ENCODE data around the gene RAB5IF. TPM values are rescaled to one million over a fixed set of nuclear protein-coding genes. Genes with fewer than 3 reads are reported as not detected.
A peak's percentile ranks its signal among the peaks of the same experiment; 100 is the strongest.

Gene RAB5IF
- total and polyA plus RNA-seq, 2 donors from 2014 or later = 71.0 to 110 TPM

GRCh38 chr20:36624944-36625324 lies 19.4 kb downstream of the RAB5IF start:
- no peak overlapping the region for H3K4me3 ChIP-seq (ENCODE audit: low read length in 3 of 3)
- no peaks in the 10 kb centered on the region for H3K9me3 ChIP-seq (ENCODE audit: control insufficient read depth in 2 of 3, insufficient read depth in 1 of 3, low read length in 3 of 3)
- H3K27ac ChIP-seq (ENCODE audit: low read depth in 2 of 2, low read length in 2 of 2) = no peak overlapping the region
- FAIRE-seq (no peak), DNase-seq (no peak)
- H3K27me3 ChIP-seq (ENCODE audit: control insufficient read depth, insufficient read depth, low read length) = no peaks in the 10 kb centered on the region
- intact Hi-C loops (cut with DNase I) = no loop called here
- TF ChIP-seq, protein P1, sequence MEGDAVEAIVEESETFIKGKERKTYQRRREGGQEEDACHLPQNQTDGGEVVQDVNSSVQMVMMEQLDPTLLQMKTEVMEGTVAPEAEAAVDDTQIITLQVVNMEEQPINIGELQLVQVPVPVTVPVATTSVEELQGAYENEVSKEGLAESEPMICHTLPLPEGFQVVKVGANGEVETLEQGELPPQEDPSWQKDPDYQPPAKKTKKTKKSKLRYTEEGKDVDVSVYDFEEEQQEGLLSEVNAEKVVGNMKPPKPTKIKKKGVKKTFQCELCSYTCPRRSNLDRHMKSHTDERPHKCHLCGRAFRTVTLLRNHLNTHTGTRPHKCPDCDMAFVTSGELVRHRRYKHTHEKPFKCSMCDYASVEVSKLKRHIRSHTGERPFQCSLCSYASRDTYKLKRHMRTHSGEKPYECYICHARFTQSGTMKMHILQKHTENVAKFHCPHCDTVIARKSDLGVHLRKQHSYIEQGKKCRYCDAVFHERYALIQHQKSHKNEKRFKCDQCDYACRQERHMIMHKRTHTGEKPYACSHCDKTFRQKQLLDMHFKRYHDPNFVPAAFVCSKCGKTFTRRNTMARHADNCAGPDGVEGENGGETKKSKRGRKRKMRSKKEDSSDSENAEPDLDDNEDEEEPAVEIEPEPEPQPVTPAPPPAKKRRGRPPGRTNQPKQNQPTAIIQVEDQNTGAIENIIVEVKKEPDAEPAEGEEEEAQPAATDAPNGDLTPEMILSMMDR (IDR thresholded peaks at IDR 0.05; ENCODE audit: borderline replicate concordance, extremely low read depth, insufficient read depth) = no peak
- no peaks in the 10 kb centered on the region for H3K4me1 ChIP-seq (ENCODE audit: control insufficient read depth in 2 of 3, insufficient read depth in 2 of 3, low read depth in 1 of 3, low read length in 3 of 3)
- H3K9ac ChIP-seq (ENCODE audit: low read length in 3 of 3) = no peak overlapping the region
- H3K36me3 ChIP-seq (ENCODE audit: control insufficient read depth in 2 of 3, insufficient read depth in 3 of 3, low read length in 3 of 3) = no peaks in the 10 kb centered on the region

GRCh38 chr20:36628076-36628475 lies 22.5 kb downstream of the RAB5IF start:
- no peaks in the 10 kb centered on the region for H3K27me3 ChIP-seq (ENCODE audit: control insufficient read depth, insufficient read depth, low read length)
- no peaks in the 10 kb centered on the region for H3K9me3 ChIP-seq (ENCODE audit: control insufficient read depth in 2 of 3, insufficient read depth in 1 of 3, low read length in 3 of 3)
- no peaks in the 10 kb centered on the region for H3K4me1 ChIP-seq (ENCODE audit: control insufficient read depth in 2 of 3, insufficient read depth in 2 of 3, low read depth in 1 of 3, low read length in 3 of 3)
- H3K9ac ChIP-seq (ENCODE audit: low read length in 3 of 3) = no peak overlapping the region
- no peak for FAIRE-seq
- DNase-seq = no peak
- H3K27ac ChIP-seq (ENCODE audit: low read depth in 2 of 2, low read length in 2 of 2) = no peak overlapping the region
- no peaks in the 10 kb centered on the region for H3K36me3 ChIP-seq (ENCODE audit: control insufficient read depth in 2 of 3, insufficient read depth in 3 of 3, low read length in 3 of 3)
- H3K4me3 ChIP-seq (ENCODE audit: low read length in 3 of 3) = no peak overlapping the region
- intact Hi-C loops (cut with DNase I) = no loop called here
- TF ChIP-seq, protein P1 (IDR thresholded peaks at IDR 0.05; ENCODE audit: borderline replicate concordance, extremely low read depth, insufficient read depth) = no peak

GRCh38 chr20:36629719-36630681 lies 24.4 kb downstream of the RAB5IF start:
- peak in 1 of 5 donors; percentile 18 for DNase-seq
- no peak for FAIRE-seq
- Histone ChIP-seq H3K4me3 (ENCODE audit: low read length in 3 of 3) (no peak overlapping the region), H3K9ac (ENCODE audit: low read length in 3 of 3) (no peak overlapping the region), H3K27ac (ENCODE audit: low read depth in 2 of 2, low read length in 2 of 2) (no peak overlapping the region), H3K27me3 (ENCODE audit: control insufficient read depth, insufficient read depth, low read length) (no peaks in the 10 kb centered on the region), H3K36me3 (ENCODE audit: control insufficient read depth in 2 of 3, insufficient read depth in 3 of 3, low read length in 3 of 3) (no peaks in the 10 kb centered on the region), H3K9me3 (ENCODE audit: control insufficient read depth in 2 of 3, insufficient read depth in 1 of 3, low read length in 3 of 3) (no peaks in the 10 kb centered on the region), H3K4me1 (ENCODE audit: control insufficient read depth in 2 of 3, insufficient read depth in 2 of 3, low read depth in 1 of 3, low read length in 3 of 3) (no peaks in the 10 kb centered on the region)
- intact Hi-C loops (cut with DNase I) = no loop called here
- TF ChIP-seq, protein P1 (IDR thresholded peaks at IDR 0.05; ENCODE audit: borderline replicate concordance, extremely low read depth, insufficient read depth) = no peak

All from kidney (tissue), 14 donors.